ENCODE measurements around the gene STAT2. TPM values are rescaled to one million over a fixed set of nuclear protein-coding genes. Genes with fewer than 3 reads are reported as not detected.

The STAT2 gene
- total RNA-seq, 1 experiment from 2014 or later = 61.2 TPM

DNA sequence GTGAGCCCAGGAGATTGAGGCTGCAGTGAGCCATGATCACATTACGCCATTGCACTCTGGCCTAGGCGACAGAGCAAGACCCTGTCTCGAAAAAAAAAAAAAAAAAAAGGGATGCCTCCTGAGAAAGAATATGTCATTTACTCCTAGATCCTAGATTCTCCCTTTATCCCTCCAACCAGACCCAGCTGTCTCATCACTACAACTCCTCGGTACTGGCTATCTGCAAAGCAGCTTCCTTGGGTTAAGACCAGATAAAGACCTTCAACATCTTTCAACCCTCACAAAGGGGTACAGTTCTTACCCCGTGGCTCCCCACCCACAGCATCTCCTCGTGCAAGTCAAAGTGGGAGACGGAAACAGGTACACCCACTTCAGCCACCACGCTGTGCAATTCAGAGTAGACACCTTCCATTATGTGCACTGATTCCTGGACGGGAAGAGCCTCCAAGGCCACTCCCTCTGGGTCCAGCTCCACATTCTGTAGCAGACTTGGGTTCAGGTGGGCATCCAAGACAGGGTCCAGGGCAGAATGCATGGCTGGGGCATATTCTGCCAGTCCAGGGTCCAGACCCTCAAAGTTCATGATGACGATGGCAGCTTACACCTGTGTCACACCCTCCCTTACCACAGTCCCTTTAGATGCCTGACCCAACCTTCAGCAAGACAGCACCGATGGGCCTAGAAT, 27.3 kb downstream of the STAT2 start:
- intact Hi-C loops (cut with micrococcal nuclease) = no loop called here
- Mint-ChIP-seq H3K36me3 (ENCODE audit: insufficient read depth, unreplicated experiment) (peaks cover 42% of the 10 kb centered on the region), H3K4me1 (ENCODE audit: insufficient read depth, unreplicated experiment) (peaks cover 16% of the 10 kb centered on the region), H3K27me3 (ENCODE audit: insufficient read depth, unreplicated experiment) (no peaks in the 10 kb centered on the region), H3K27ac (ENCODE audit: low read depth, unreplicated experiment) (peak overlapping the region; percentile 98), H3K4me3 (ENCODE audit: unreplicated experiment) (peak overlapping the region; percentile 83), H3K9me3 (ENCODE audit: unreplicated experiment) (no peaks in the 10 kb centered on the region)
- no TSS peak for BruUV-seq (replicated peaks)
- CTCF ChIA-PET = interaction anchor here (0.6 to 1.7 kb wide), 8 partner anchors 19 to 140 kb away, joined by 3 to 12 read pairs (median 5); no protein-coding TSS in a partner anchor
- no peak for DNase-seq (ENCODE audit: unreplicated experiment)
- POLR2A ChIA-PET = interaction anchor here (0.7 to 7.0 kb wide), 21 partner anchors 15 to 313 kb away, joined by 3 to 87 read pairs (median 4); partner anchors contain the start of genes ATP5F1B, CNPY2, COQ10A and CS
- no peak for TF ChIP-seq CTCF (IDR thresholded peaks at IDR 0.05; ENCODE audit: unreplicated experiment)

- Mint-ChIP-seq H3K27me3 (ENCODE audit: insufficient read depth, unreplicated experiment) (no peaks in the 10 kb centered on the region), H3K9me3 (ENCODE audit: unreplicated experiment) (no peaks in the 10 kb centered on the region), H3K27ac (ENCODE audit: low read depth, unreplicated experiment) (no peak overlapping the region), H3K4me1 (ENCODE audit: insufficient read depth, unreplicated experiment) (peaks cover 16% of the 10 kb centered on the region), H3K36me3 (ENCODE audit: insufficient read depth, unreplicated experiment) (peaks cover 53% of the 10 kb centered on the region), H3K4me3 (ENCODE audit: unreplicated experiment) (no peak overlapping the region)
- intact Hi-C loops (cut with micrococcal nuclease) = no loop called here
- ChIA-PET POLR2A (interaction anchor here (1.5 to 7.0 kb wide), 4 partner anchors 13 to 133 kb away, joined by 3 to 87 read pairs (median 49); partner anchors contain the start of genes CNPY2, CS and STAT2), CTCF (interaction anchor here (1.5 to 1.7 kb wide), 3 partner anchors 14 to 133 kb away, joined by 5 to 6 read pairs (median 5); no protein-coding TSS in a partner anchor)
- DNase-seq (ENCODE audit: unreplicated experiment) = no peak
- BruUV-seq (replicated peaks) = no TSS peak
- no peak for TF ChIP-seq CTCF (IDR thresholded peaks at IDR 0.05; ENCODE audit: unreplicated experiment)
Observed at GRCh38 chr12:56330936-56331490, 28.9 kb downstream of the STAT2 start.

DNA sequence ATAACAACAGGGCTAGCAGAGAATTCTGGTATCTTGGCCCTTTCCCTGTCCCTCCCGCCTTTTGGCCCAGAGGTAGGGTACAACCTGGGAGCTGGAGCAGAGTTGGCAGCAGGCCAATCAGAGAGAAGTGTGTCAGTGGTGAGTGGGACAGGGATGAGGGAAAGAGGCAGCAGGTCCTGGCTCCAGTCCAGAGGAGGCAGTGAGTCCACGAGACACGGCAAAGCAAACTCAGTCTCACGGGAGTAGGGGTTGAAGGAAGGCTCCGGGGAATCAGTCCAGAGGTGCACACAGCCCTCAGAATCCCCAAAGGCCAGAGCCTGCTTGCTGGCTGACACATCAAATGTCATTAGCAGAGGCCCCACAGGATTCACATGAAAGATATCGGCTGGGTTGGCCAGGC, 33.4 kb downstream of the STAT2 start:
- intact Hi-C loops (cut with micrococcal nuclease) = no loop called here
- TF ChIP-seq CTCF (IDR thresholded peaks at IDR 0.05; ENCODE audit: unreplicated experiment) = no peak
- Mint-ChIP-seq H3K27me3 (ENCODE audit: insufficient read depth, unreplicated experiment) (no peaks in the 10 kb centered on the region), H3K9me3 (ENCODE audit: unreplicated experiment) (no peaks in the 10 kb centered on the region), H3K36me3 (ENCODE audit: insufficient read depth, unreplicated experiment) (peaks cover 74% of the 10 kb centered on the region), H3K27ac (ENCODE audit: low read depth, unreplicated experiment) (no peak overlapping the region), H3K4me3 (ENCODE audit: unreplicated experiment) (no peak overlapping the region), H3K4me1 (ENCODE audit: insufficient read depth, unreplicated experiment) (peaks cover 6% of the 10 kb centered on the region)
- DNase-seq (ENCODE audit: unreplicated experiment) = no peak
- CTCF ChIA-PET = interaction anchor here (1.0 kb wide), 1 partner anchor 135 kb away, joined by 3 read pairs; no protein-coding TSS in a partner anchor
- no TSS peak for BruUV-seq (replicated peaks)
- POLR2A ChIA-PET = interaction anchor here (0.6 to 2.4 kb wide), 3 partner anchors 10 to 59 kb away, joined by 3 to 14 read pairs (median 3); partner anchors contain the start of gene CNPY2

DNA sequence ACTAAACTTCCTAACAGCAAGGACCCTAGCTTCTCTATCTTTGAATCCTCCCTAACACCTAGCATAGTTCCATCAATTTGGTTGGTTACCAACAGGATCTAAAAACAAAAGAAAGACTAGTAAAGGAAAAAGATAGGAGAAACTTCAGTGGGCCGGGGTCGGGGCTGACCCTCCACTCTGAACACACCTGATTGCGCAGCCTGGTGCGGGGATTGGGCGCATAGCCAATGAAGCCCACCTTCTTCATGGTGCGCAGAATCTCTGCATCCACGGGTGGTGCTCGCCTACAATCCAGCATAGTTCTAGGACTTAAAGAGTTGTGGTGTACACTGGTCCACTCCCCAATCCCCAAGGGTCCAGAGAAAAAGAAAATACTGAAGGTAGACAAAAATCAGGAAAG, 33.8 kb downstream of the STAT2 start:
- no peak for TF ChIP-seq CTCF (IDR thresholded peaks at IDR 0.05; ENCODE audit: unreplicated experiment)
- DNase-seq (ENCODE audit: unreplicated experiment) = no peak
- no peak overlapping the region for H3K4me3 Mint-ChIP-seq (ENCODE audit: unreplicated experiment)
- CTCF ChIA-PET = interaction anchor here (0.8 kb wide), 1 partner anchor 911 kb away, joined by 3 read pairs; a partner anchor contains a TSS
- no peaks in the 10 kb centered on the region for H3K27me3 Mint-ChIP-seq (ENCODE audit: insufficient read depth, unreplicated experiment)
- H3K36me3 Mint-ChIP-seq (ENCODE audit: insufficient read depth, unreplicated experiment) = peaks cover 70% of the 10 kb centered on the region
- intact Hi-C loops (cut with micrococcal nuclease) = no loop called here
- H3K4me1 Mint-ChIP-seq (ENCODE audit: insufficient read depth, unreplicated experiment) = peaks cover 2% of the 10 kb centered on the region
- no peak overlapping the region for H3K27ac Mint-ChIP-seq (ENCODE audit: low read depth, unreplicated experiment)
- no TSS peak for BruUV-seq (replicated peaks)
- no peaks in the 10 kb centered on the region for H3K9me3 Mint-ChIP-seq (ENCODE audit: unreplicated experiment)
- POLR2A ChIA-PET = interaction anchor here (0.6 to 2.4 kb wide), 2 partner anchors 10 to 59 kb away, joined by 3 to 14 read pairs; partner anchors contain the start of gene CNPY2
